Hepatocyte (in vitro differentiated cells): ENCODE data around the gene MAP3K4.

Experiments used
- EZH2 ChIP-seq: fragments of 200-600 bp; sonication (generic); IDR thresholded peaks from 2 replicates; pipeline ENCODE4 v1.6.1; 2016; ENCODE audit warnings: antibody characterized with exemption, mild to moderate bottlenecking, borderline replicate concordance
- EZH2phosphoT487 ChIP-seq: fragments of 200-600 bp; sonication (generic); IDR thresholded peaks from one replicate; pipeline ENCODE4 v1.6.1; 2018; ENCODE audit warnings: antibody characterized with exemption, mild to moderate bottlenecking, low read depth, moderate library complexity; ENCODE audit not compliant: unreplicated experiment, severe bottlenecking
- TF ChIP-seq, protein P1 (sequence below): fragments of 200-600 bp; sonication (generic); IDR thresholded peaks from 2 replicates; pipeline ENCODE4 v1.5.1; 2016; ENCODE audit warnings: antibody characterized with exemption, mild to moderate bottlenecking; ENCODE audit not compliant: poor library complexity

DNA sequence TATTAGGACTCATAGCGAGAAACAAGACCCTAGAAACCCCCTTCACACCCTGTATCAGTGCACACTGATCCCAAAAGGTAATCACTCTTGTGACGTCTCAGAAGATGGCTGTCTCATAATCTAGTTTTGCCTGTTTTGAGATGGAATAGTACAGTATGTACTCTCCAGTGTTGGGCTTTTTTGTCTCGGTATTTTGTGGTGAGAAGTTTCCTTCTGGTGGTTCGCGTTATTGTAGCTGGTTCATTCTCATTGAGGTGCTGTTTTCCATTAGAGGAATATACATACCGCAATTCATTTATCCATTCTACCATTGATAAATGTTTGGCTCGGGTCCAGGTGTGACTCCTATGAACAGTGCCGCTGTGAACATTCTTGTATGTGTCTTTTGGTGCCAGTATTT, 27.9 kb upstream of the MAP3K4 start:
- TF ChIP-seq, protein P1, sequence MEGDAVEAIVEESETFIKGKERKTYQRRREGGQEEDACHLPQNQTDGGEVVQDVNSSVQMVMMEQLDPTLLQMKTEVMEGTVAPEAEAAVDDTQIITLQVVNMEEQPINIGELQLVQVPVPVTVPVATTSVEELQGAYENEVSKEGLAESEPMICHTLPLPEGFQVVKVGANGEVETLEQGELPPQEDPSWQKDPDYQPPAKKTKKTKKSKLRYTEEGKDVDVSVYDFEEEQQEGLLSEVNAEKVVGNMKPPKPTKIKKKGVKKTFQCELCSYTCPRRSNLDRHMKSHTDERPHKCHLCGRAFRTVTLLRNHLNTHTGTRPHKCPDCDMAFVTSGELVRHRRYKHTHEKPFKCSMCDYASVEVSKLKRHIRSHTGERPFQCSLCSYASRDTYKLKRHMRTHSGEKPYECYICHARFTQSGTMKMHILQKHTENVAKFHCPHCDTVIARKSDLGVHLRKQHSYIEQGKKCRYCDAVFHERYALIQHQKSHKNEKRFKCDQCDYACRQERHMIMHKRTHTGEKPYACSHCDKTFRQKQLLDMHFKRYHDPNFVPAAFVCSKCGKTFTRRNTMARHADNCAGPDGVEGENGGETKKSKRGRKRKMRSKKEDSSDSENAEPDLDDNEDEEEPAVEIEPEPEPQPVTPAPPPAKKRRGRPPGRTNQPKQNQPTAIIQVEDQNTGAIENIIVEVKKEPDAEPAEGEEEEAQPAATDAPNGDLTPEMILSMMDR = no peak
- TF ChIP-seq EZH2phosphoT487 = no peak
- no peak for TF ChIP-seq EZH2
